ENCODE results near the gene ROPN1B.

The ROPN1B gene

GRCh38 chr3:126005951-126006350 lies 37.0 kb downstream of the ROPN1B start:
- DNase-seq = no peak

GRCh38 chr3:126008219-126008618 lies 39.2 kb downstream of the ROPN1B start:
- DNase-seq = no peak

DNA sequence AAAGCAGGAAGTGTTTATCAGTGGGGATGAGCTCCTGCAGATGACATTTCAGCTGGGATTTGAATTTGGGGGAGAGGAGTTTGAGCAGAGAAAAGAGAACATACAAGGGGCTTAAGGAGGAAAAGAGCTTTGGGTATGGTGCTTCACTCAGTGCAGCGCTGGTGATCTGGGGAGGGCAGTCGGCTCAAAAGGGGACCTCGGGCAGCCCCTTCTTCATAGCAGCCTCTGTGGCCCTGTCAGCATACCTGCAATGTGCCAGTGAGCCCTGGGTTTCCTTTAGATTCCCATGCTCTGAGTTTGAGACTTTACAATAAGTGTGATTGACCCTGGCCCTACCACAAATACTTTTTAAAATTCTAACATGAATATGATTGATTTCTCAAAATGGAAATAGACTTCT lies 40.2 kb downstream of the ROPN1B start:
- no peak for DNase-seq

DNA sequence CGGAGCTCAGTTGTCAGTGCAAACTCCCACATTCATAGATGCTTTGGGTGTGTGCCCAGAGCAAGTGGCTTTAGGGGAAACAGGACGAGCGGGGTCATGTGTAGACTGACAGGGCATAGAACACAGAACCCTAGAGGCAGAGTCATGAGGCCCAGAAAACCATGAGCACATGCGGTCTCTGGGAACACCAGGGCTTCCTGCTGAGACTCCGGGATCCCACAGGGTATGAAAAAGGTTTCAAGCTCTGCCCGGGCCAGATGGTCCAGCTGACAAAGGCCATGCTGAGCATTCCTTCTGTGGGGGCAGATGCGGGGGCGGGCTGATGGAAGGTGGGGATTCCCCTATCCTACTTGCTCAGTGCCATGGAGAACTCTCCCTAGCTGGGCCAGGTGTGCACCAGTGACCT lies 44.8 kb downstream of the ROPN1B start:
- no peak for DNase-seq

DNA sequence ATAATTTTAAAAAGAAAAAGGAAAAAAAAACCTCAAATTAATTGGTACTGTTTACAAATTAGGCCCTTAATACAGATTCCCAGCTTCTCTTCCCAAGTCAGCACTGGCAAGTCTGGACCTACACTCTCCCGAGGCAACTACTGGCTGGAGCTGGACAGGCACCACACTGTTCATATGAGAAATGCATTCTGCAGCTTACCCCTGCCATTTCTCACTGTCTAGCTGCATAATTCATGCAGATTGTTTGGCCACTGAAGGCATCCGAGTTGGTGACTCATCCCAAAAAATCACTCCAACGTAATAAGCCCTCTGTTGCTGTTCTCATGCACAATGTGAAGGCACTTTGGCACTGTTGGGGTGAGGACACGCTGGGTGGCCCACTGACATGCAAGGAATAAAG lies 45.3 kb downstream of the ROPN1B start:
- no peak for DNase-seq

DNA sequence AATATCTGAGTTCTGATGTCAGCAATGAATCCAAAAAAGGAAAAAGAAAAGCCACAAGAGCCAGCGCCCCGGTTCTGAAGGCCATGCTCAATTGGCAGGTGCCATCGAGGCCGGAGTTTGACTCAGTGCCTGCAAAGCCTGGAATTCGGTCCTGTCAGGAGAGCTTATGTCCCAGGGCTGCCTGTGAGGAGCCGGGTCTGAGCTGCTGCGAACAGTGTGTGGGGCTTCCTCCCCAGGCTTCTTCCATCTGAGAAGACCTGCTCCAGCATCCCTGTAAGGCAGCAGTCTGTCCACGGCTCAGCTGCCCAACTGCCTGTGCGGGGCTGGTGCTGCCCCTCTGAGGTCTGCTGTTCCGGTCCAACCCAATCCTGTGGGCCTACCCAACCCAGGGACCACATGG lies 46.1 kb downstream of the ROPN1B start:
- no peak for DNase-seq

GRCh38 chr3:126016616-126017015 lies 47.6 kb downstream of the ROPN1B start:
- DNase-seq = no peak

DNA sequence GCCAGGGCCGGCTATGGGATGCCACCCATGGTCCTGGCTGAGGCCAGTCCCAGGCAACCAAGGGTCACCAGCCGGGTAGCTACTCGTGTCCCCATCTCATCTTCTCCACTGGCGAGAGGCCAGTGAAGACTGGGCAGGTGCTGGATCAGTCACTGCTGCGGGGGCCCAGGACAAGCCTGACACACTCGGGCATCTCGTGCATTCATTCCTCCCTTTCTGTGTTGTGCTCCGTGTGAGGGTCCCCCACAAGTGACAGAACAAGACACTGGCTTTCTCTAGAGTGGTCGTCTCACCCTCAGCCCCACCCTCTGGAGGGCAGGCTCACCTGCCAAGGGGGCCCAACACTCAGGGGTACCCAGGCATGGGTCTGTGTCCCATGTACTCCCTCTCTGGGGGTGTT lies 48.4 kb downstream of the ROPN1B start:
- no peak for DNase-seq

DNA sequence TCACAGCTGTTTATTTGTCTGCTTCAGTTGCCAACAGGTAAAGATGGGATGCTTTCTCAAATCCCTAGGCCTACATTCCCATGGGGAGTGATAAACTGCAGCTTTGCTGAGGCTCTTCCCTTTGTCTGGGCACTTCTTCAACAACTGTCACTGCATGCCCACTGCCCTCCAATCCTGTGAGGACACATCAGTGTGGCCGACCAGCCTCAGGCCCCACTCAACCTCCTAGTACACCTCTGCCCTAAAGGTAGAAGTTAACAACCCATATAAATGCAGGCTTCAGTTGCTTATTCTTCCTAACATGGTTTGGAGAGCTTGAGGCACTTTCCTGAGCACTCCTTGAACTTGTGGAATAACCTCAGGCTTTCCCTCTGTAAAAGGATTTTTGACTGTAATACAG lies 49.6 kb downstream of the ROPN1B start:
- DNase-seq = no peak

- no peak for DNase-seq
Measured at GRCh38 chr3:126018995-126019394, 50.0 kb downstream of the ROPN1B start.

- DNase-seq = no peak
Measured at GRCh38 chr3:126019683-126020082, 50.7 kb downstream of the ROPN1B start.

- no peak for DNase-seq
Measured at GRCh38 chr3:126021224-126021623, 52.2 kb downstream of the ROPN1B start.

DNA sequence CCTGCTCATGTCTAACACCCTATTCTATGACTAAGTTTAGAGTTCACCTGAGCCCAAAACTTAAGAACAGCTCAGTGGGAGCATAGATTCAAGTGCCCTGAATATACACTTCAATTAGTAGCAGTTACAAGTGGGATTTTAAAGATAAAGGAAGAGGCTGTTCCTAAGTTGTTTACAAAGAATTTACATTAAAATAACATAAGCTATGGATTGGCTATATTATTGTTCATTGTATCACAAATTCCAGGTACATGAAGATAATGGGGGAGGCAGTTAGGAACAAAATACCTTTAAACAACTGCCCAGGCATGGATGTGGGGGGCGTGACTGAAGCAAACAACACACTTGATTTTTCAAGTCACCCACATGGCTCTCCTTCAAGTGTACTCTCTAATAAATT lies 52.7 kb downstream of the ROPN1B start:
- no peak for DNase-seq

GRCh38 chr3:126022741-126023359 lies 53.9 kb downstream of the ROPN1B start:
- no peak for DNase-seq

- no peak for DNase-seq
Measured at GRCh38 chr3:126023390-126023789, 54.4 kb downstream of the ROPN1B start.

- no peak for DNase-seq
Measured at GRCh38 chr3:126024049-126024854, 55.3 kb downstream of the ROPN1B start.

- no peak for DNase-seq
Measured at GRCh38 chr3:126025116-126025729, 56.2 kb downstream of the ROPN1B start.

DNA sequence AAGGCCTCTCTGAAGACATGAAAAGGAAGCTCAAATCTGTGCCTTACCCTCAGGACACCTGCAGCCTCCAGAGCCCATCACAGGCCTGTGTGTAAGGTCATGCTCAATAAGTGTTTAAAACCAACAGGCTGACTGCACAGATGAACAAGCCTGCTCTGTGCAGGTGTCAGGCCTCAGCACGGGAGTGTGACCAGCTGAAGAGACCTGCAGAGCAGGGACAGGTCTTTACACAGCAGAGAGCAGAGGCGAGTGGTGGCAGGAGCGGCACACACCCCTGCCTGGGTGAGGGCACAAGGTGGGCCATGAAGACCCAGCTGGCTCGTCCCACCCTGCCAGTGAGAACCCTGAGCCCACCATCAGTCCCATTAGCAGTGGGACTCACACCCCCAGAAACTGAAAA lies 56.9 kb downstream of the ROPN1B start:
- DNase-seq = no peak

GRCh38 chr3:126026277-126026751 lies 57.3 kb downstream of the ROPN1B start:
- no peak for DNase-seq

- DNase-seq = no peak
Measured at GRCh38 chr3:126026761-126027160, 57.8 kb downstream of the ROPN1B start.

DNA sequence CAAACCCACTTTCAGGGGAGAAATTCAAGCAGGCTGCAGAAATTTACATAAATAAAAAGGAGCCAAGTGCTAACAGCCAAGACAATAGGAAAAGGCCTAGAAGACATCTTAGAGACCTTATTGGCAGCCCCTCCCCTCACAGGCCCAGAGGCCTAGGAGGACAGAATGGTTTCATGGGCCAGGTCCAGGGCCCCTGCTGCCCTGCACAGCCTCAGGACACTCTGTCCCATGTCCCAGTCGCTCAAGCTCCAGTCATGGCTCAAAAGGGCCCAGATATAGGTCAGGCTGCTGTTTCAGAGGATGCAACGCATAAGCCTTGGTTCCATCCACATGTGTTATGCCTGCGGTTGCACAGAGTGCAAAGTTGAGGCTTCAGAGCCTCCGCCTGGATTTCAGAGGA lies 59.1 kb downstream of the ROPN1B start:
- DNase-seq = no peak

DNA sequence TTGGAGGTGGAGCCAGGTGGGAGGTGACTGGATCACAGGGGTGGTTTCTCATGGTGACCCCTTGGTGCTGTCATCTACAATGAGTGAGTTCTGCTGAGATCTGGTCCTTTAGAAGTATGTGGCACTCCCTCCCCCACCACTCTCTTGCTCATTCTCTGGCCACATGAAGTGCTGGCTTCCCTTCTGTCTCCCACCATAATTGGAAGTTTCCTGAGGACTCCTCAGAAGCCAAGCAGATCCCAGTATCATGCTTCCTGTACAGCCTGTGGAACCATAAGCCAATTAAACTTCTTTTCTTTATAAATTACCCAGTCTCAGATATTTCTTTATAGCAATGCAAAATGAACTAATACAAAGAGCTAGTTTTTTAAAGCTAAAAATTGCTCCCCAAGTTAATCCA lies 60.3 kb downstream of the ROPN1B start:
- no peak for DNase-seq

GRCh38 chr3:126030455-126030854 lies 61.5 kb downstream of the ROPN1B start:
- no peak for DNase-seq

GRCh38 chr3:126031981-126032471 lies 63.0 kb downstream of the ROPN1B start:
- DNase-seq = no peak
